H1 (cell line): ENCODE data around the gene CD226. TPM values are rescaled to one million over a fixed set of nuclear protein-coding genes. Genes with fewer than 3 reads are reported as not detected.

ENCODE experiments used
- EP300 ChIP-seq, 2 experiments: IDR thresholded peaks; 1 replicate in 1 of 2; 2 replicates in 1 of 2; pipeline ENCODE4 v1.6.1; 2011 to 2012; ENCODE audit warnings: low read depth in 2 of 2, low read length in 2 of 2, mild to moderate bottlenecking in 2 of 2, borderline replicate concordance in 1 of 2, inconsistent platforms in 1 of 2, moderate library complexity in 1 of 2
- KDM1A ChIP-seq: fragments of 200-600, 300-600 bp; sonication (generic); IDR thresholded peaks from 2 replicates; pipeline ENCODE4 v1.7.1; 2016; ENCODE audit warnings: mild to moderate bottlenecking, low read length, borderline replicate concordance
- polyA plus RNA-seq, 7 experiments: library from polyadenylated mRNA; depleted of rRNA in 3 of 7; stranded (reverse) in 5 of 7; unstranded in 2 of 7; fragments of >200 nt in 5 of 7; fragments of 200-250 nt in 2 of 7; gene quantifications; 1 replicate in 5 of 7; 2 replicates in 1 of 7; 4 replicates in 1 of 7; pipeline versions ENCODE4 v1.2.1 to v1.2.3, GENCODE V29; 2011 to 2013; ENCODE audit warnings: missing spikeins in 2 of 7, mixed read lengths in 2 of 7
- total RNA-seq: library from RNA; stranded (reverse); fragmentation: NEBNext Ultra II Directional; extraction: Animal tissue kit (Norgen Biotek cat#: 25700); gene quantifications from 2 replicates; pipeline ENCODE4 v1.2.1, GENCODE V29; 2021
- TF ChIP-seq, protein P1 (sequence below): IDR thresholded peaks from 2 replicates; pipeline ENCODE4 v1.6.1; 2012; ENCODE audit warnings: low read length, inconsistent platforms

The CD226 gene
- total and polyA plus RNA-seq, 2 of the 8 experiments (the other 6 are each of a cell fraction or from before 2014, with no cell fraction given): not detected

DNA sequence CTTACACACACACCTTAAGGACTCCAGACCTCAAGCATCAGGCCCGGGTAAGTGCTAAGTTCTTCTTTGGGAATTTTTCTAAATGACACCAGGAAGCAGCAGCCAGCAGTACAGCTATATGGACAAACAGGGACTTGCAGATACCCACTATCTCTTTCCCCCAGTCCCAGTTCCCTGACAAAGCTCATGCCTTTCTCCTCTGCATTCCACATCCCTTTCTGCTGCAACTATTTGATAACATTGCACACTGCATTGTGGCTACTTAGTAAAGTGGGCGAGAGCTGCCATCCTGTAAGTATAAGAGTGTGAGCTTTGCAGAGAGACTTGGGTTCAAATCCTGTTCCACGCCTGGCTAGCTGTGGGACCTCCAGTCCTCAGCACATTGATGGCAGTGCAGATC is 14.0 kb upstream of the CD226 start (continued):
- TF ChIP-seq, protein P1, sequence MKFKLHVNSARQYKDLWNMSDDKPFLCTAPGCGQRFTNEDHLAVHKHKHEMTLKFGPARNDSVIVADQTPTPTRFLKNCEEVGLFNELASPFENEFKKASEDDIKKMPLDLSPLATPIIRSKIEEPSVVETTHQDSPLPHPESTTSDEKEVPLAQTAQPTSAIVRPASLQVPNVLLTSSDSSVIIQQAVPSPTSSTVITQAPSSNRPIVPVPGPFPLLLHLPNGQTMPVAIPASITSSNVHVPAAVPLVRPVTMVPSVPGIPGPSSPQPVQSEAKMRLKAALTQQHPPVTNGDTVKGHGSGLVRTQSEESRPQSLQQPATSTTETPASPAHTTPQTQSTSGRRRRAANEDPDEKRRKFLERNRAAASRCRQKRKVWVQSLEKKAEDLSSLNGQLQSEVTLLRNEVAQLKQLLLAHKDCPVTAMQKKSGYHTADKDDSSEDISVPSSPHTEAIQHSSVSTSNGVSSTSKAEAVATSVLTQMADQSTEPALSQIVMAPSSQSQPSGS: no peak
- no peak for TF ChIP-seq EP300 (IDR thresholded peaks at IDR 0.05; ENCODE audit: borderline replicate concordance in 1 of 2, low read depth in 2 of 2, low read length in 2 of 2)
- no peak for TF ChIP-seq KDM1A
